SK-N-SH treated with all-trans-retinoic acid at 6 μM for 48 hours (cell line): Measurements from ENCODE around the gene LDLRAD2.

ENCODE experiments used
- ATAC-seq: fragments of 200-7000 bp; cut with Tn5 transposase; 3 replicates; pipeline ENCODE4 v1.9.1; 2020; ENCODE audit warnings: mild to moderate bottlenecking, moderate library complexity
- ARNTL ChIP-seq: fragments of 450-650 bp; formaldehyde crosslinking; IDR thresholded peaks from 2 replicates; pipeline ENCODE4 v1.5.0; 2020; ENCODE audit warnings: low read depth, mild to moderate bottlenecking, moderate library complexity, borderline replicate concordance
- BACH2 ChIP-seq: fragments of 250-450 bp; sonication (Bioruptor Pico); IDR thresholded peaks from 2 replicates; pipeline ENCODE4 v1.9.0; 2021; ENCODE audit warnings: mild to moderate bottlenecking, borderline replicate concordance
- CSDC2 ChIP-seq: fragments of 250-450 bp; sonication (Bioruptor Pico); IDR thresholded peaks from 2 replicates; pipeline ENCODE4 v1.5.0; 2020; ENCODE audit warnings: mild to moderate bottlenecking, moderate library complexity
- ESRRG ChIP-seq: fragments of 250-450 bp; sonication (Bioruptor Pico); IDR thresholded peaks from 2 replicates; pipeline ENCODE4 v1.6.1; 2021; ENCODE audit warnings: mild to moderate bottlenecking
- ISL1 ChIP-seq: fragments of 250-450 bp; sonication (Bioruptor Pico); IDR thresholded peaks from 2 replicates; pipeline ENCODE4 v2.1.2; 2022; ENCODE audit warnings: mild to moderate bottlenecking, moderate library complexity
- PPARA ChIP-seq: fragments of 250-450 bp; sonication (Bioruptor Pico); IDR thresholded peaks from 2 replicates; pipeline ENCODE4 v1.5.0; 2020; ENCODE audit warnings: mild to moderate bottlenecking, borderline replicate concordance
- RARB ChIP-seq: fragments of 250-450 bp; sonication (Bioruptor Pico); IDR thresholded peaks from 2 replicates; pipeline ENCODE4 v1.8.0; 2021; ENCODE audit warnings: mild to moderate bottlenecking, moderate library complexity
- SNAI2 ChIP-seq: fragments of 250-450 bp; sonication (Bioruptor Pico); IDR thresholded peaks from 2 replicates; pipeline ENCODE4 v1.5.0; 2020; ENCODE audit warnings: mild to moderate bottlenecking, moderate library complexity
- TCF4 ChIP-seq: fragments of 250-450 bp; sonication (Bioruptor Pico); IDR thresholded peaks from 2 replicates; pipeline ENCODE4 v1.8.0; 2021; ENCODE audit warnings: mild to moderate bottlenecking, moderate library complexity, borderline replicate concordance
- TOX ChIP-seq: fragments of 250-450 bp; sonication (Bioruptor Pico); IDR thresholded peaks from 2 replicates; pipeline ENCODE4 v1.8.0; 2021; ENCODE audit warnings: mild to moderate bottlenecking, moderate library complexity, borderline replicate concordance
- ZC3H10 ChIP-seq: fragments of 250-450 bp; sonication (Bioruptor Pico); IDR thresholded peaks from 2 replicates; pipeline ENCODE4 v1.5.1; 2021; ENCODE audit warnings: mild to moderate bottlenecking, moderate library complexity
- ZFP3 ChIP-seq: fragments of 250-450 bp; sonication (Bioruptor Pico); IDR thresholded peaks from 2 replicates; pipeline ENCODE4 v1.5.0; 2020; ENCODE audit warnings: mild to moderate bottlenecking, moderate library complexity
- ZFP30 ChIP-seq: fragments of 450-650 bp; formaldehyde crosslinking; IDR thresholded peaks from 2 replicates; pipeline ENCODE4 v1.5.0; 2022; ENCODE audit warnings: mild to moderate bottlenecking, moderate library complexity
- ZNF565 ChIP-seq: fragments of 450-650 bp; formaldehyde crosslinking; conservative IDR thresholded peaks from 2 replicates; pipeline ENCODE4 v1.5.0; 2020; ENCODE audit warnings: low read depth, mild to moderate bottlenecking, moderate library complexity
- ZNF70 ChIP-seq: fragments of 450-650 bp; formaldehyde crosslinking; IDR thresholded peaks from 2 replicates; pipeline ENCODE4 v1.5.0; 2020; ENCODE audit warnings: mild to moderate bottlenecking, moderate library complexity
- ZNF8 ChIP-seq: fragments of 450-650 bp; formaldehyde crosslinking; IDR thresholded peaks from 2 replicates; pipeline ENCODE4 v1.5.0; 2020; ENCODE audit warnings: mild to moderate bottlenecking, moderate library complexity
- TF ChIP-seq, protein P1 (sequence below): fragments of 250-450 bp; sonication (Bioruptor Pico); IDR thresholded peaks from 2 replicates; pipeline ENCODE4 v1.5.1; 2020; ENCODE audit warnings: low read depth, mild to moderate bottlenecking, moderate library complexity
- TF ChIP-seq, protein P2 (sequence below): fragments of 250-450 bp; sonication (Bioruptor Pico); IDR thresholded peaks from 2 replicates; pipeline ENCODE4 v1.8.0; 2021; ENCODE audit warnings: low read depth, mild to moderate bottlenecking, moderate library complexity, borderline replicate concordance
- TF ChIP-seq, protein P3 (sequence below): fragments of 250-450 bp; sonication (Bioruptor Pico); IDR thresholded peaks from 2 replicates; pipeline ENCODE4 v1.5.0; 2020; ENCODE audit warnings: mild to moderate bottlenecking, moderate library complexity
- TF ChIP-seq, protein P4 (sequence below): fragments of 250-450 bp; sonication (Bioruptor Pico); IDR thresholded peaks from 2 replicates; pipeline ENCODE4 v1.5.1; 2021; ENCODE audit warnings: mild to moderate bottlenecking, moderate library complexity

Gene LDLRAD2

DNA sequence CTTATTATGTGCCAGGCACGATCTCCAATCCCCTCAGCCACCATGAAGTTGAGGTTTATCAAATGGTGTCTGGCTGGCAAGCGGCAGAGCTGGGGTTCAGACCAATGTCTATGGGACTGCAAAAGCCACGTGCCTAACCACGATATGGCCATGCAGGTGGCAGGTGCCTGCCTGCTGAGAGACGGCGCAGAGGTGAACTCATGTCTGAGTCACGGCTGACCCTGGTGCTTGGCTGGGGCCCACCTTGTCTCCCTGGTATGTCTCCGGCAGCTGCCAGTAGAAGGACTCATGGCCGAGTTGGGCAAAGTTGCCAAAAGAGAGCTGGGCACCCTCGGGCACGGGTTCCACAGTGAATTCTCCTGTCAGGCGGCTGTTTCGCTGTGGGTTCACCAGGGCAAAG, 59.9 kb downstream of the LDLRAD2 start:
- ATAC-seq: no peak

DNA sequence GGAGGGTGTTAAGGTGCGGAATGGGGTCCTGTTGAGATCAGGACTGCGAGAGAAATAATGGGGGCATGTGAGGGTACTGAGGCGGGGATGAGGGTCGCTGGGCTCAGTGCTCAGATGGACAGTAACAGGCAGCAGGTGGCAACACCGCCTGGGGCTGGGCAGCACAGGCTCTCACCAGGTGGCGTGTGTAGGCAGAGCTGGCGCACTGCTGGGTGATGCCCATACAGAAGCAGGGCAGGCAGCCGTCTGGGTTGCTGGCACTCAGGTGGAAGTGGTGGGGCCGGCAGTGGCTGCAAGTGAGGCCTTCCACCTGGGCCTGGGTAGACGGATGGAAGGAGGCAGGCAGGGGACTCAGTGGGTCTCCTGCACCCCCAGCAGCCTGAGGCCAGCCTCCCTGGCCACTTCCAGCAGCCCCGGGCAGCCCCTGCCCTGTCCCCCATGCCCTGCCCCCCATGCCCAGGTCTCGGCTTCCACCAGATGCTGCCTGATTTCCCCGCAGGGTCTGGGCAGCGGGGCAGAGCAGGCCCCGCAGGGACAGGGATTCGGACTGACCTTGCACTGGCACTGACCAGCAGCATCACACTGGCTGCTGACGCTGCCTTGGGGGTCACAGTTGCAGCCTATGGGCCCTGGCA, 60.5 kb downstream of the LDLRAD2 start:
- ATAC-seq: no peak
- TF ChIP-seq, protein P1, sequence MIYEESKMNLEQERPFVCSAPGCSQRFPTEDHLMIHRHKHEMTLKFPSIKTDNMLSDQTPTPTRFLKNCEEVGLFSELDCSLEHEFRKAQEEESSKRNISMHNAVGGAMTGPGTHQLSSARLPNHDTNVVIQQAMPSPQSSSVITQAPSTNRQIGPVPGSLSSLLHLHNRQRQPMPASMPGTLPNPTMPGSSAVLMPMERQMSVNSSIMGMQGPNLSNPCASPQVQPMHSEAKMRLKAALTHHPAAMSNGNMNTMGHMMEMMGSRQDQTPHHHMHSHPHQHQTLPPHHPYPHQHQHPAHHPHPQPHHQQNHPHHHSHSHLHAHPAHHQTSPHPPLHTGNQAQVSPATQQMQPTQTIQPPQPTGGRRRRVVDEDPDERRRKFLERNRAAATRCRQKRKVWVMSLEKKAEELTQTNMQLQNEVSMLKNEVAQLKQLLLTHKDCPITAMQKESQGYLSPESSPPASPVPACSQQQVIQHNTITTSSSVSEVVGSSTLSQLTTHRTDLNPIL: no peak
- TF ChIP-seq, protein P2, sequence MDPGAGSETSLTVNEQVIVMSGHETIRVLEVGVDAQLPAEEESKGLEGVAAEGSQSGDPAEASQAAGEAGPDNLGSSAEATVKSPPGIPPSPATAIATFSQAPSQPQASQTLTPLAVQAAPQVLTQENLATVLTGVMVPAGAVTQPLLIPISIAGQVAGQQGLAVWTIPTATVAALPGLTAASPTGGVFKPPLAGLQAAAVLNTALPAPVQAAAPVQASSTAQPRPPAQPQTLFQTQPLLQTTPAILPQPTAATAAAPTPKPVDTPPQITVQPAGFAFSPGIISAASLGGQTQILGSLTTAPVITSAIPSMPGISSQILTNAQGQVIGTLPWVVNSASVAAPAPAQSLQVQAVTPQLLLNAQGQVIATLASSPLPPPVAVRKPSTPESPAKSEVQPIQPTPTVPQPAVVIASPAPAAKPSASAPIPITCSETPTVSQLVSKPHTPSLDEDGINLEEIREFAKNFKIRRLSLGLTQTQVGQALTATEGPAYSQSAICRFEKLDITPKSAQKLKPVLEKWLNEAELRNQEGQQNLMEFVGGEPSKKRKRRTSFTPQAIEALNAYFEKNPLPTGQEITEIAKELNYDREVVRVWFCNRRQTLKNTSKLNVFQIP (CRISPR knock-in tag): no peak
- TF ChIP-seq, protein P3, sequence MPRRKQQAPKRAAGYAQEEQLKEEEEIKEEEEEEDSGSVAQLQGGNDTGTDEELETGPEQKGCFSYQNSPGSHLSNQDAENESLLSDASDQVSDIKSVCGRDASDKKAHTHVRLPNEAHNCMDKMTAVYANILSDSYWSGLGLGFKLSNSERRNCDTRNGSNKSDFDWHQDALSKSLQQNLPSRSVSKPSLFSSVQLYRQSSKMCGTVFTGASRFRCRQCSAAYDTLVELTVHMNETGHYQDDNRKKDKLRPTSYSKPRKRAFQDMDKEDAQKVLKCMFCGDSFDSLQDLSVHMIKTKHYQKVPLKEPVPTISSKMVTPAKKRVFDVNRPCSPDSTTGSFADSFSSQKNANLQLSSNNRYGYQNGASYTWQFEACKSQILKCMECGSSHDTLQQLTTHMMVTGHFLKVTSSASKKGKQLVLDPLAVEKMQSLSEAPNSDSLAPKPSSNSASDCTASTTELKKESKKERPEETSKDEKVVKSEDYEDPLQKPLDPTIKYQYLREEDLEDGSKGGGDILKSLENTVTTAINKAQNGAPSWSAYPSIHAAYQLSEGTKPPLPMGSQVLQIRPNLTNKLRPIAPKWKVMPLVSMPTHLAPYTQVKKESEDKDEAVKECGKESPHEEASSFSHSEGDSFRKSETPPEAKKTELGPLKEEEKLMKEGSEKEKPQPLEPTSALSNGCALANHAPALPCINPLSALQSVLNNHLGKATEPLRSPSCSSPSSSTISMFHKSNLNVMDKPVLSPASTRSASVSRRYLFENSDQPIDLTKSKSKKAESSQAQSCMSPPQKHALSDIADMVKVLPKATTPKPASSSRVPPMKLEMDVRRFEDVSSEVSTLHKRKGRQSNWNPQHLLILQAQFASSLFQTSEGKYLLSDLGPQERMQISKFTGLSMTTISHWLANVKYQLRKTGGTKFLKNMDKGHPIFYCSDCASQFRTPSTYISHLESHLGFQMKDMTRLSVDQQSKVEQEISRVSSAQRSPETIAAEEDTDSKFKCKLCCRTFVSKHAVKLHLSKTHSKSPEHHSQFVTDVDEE (CRISPR knock-in tag): no peak
- no peak for TF ChIP-seq ARNTL (CRISPR knock-in tag)
- TF ChIP-seq ZFP30 (CRISPR knock-in tag): no peak
- TF ChIP-seq ISL1 (CRISPR knock-in tag): no peak
- no peak for TF ChIP-seq BACH2 (CRISPR knock-in tag)
- TF ChIP-seq ZNF70: no peak
- no peak for TF ChIP-seq ZC3H10 (CRISPR knock-in tag)

More for the DNA sequence above, 59.9 kb downstream of the LDLRAD2 start:
- no peak for TF ChIP-seq CSDC2 (CRISPR knock-in tag)
- TF ChIP-seq PPARA (CRISPR knock-in tag): no peak
- TF ChIP-seq, protein P4, sequence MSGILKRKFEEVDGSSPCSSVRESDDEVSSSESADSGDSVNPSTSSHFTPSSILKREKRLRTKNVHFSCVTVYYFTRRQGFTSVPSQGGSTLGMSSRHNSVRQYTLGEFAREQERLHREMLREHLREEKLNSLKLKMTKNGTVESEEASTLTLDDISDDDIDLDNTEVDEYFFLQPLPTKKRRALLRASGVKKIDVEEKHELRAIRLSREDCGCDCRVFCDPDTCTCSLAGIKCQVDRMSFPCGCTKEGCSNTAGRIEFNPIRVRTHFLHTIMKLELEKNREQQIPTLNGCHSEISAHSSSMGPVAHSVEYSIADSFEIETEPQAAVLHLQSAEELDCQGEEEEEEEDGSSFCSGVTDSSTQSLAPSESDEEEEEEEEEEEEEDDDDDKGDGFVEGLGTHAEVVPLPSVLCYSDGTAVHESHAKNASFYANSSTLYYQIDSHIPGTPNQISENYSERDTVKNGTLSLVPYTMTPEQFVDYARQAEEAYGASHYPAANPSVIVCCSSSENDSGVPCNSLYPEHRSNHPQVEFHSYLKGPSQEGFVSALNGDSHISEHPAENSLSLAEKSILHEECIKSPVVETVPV: no peak
- no peak for TF ChIP-seq ZFP30 (CRISPR knock-in tag)
- no peak for TF ChIP-seq ZFP3 (CRISPR knock-in tag)
- TF ChIP-seq, protein P2 (CRISPR knock-in tag): no peak
- no peak for TF ChIP-seq ZNF8 (CRISPR knock-in tag)
- TF ChIP-seq ZNF565 (CRISPR knock-in tag): no peak
- no peak for TF ChIP-seq SNAI2
- TF ChIP-seq, all 23 proteins: peak for 0

DNA sequence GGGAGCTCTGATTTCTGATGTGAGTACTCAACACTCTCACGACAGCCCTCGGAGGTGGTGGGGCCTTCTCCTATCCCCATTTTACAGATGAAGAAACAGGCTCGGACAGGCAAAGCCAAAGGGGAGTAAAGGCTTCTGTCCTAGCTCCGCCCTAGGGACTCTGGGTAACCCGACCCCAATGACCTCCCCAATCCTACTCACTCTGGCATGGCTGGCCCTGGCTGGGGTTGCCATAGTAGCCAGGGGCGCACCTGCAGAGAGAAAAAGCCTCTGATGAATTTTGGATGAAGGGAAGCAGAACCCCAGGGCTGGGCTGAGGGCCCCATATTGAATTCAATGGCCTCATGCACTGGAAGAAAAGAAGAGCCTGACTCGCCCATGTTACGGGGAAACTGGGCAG, 61.1 kb downstream of the LDLRAD2 start:
- no peak for ATAC-seq
- TF ChIP-seq SNAI2 (no peak), CSDC2 (CRISPR knock-in tag) (no peak), PPARA (CRISPR knock-in tag) (no peak), TCF4 (CRISPR knock-in tag) (no peak), ESRRG (CRISPR knock-in tag) (no peak), ZNF70 (no peak), ZC3H10 (CRISPR knock-in tag) (no peak), ARNTL (CRISPR knock-in tag) (no peak), TOX (CRISPR knock-in tag) (no peak), RARB (CRISPR knock-in tag) (no peak)
- TF ChIP-seq, protein P4: no peak
- TF ChIP-seq, protein P3 (CRISPR knock-in tag): no peak
- TF ChIP-seq, protein P1: no peak
